HuH-7.5 (cell line): ENCODE results near the gene PDZD2.
"Not testable (repeated sequence)": the region's sequence is repeated elsewhere in the genome, so short reads cannot be mapped to it uniquely, and the experiment has no call there.

Experiments used
- DNase-seq: peaks from one replicate; pipeline ENCODE4 v3.0.0; 2011; ENCODE audit warnings: low spot score

PDZD2 gene

DNA sequence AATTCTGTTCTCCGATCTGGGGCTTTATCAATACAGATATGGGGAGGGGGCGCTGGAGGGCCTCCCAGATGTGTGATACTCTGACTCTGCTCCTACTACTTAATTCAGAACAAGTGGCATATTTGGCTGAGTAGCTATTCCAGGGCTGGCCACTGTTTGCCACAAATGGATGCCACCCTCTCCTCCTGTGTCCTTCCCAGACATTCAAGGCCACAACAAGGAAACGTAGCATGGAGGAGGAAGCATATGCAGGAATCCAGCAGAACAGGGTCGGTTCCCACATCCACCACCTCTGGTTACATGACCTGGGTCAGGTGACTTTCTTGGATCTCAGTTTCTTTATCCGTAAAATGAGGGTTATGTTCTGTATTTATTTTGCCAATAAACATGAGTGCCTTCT is 404.2 kb downstream of the PDZD2 start:
- no peak for DNase-seq

DNA sequence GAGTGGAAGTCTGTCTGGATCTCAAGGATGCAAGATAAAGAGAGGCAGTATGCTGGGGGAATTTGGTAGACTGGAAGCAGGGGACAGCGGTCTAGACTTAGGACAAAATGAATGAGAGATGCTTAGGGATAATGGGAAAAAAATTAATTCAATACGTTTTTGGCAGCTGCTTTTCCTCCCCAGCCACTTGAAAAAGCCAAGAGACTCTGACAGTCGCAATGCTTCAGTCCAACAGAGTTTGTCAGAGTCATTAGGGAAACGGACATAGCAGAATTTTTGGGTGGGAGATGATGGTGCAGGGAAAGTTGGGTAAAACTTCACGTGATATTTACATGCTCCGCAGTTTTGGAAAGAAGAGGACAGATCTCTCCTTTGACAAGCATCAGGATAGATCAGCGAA is 405.5 kb downstream of the PDZD2 start:
- DNase-seq, result no peak

DNA sequence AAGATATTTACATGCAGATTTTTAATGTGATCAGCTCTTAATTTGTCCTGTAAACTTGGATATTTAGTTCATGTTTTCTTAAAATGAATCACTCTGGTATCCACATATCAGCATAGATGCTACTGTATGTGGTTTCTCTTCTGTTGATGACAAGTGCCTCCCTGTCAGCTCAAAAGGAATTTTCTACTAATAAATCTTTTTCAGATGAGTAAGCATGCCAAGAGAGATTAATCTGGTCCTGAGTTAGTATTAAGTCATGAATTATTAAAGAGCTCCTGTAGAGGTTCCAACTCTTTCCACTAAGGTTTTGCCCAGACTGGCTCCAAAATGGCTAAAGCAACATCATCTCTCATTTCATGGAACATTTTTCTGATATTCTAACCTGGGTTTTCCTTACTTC is 406.0 kb downstream of the PDZD2 start:
- no peak for DNase-seq

DNA sequence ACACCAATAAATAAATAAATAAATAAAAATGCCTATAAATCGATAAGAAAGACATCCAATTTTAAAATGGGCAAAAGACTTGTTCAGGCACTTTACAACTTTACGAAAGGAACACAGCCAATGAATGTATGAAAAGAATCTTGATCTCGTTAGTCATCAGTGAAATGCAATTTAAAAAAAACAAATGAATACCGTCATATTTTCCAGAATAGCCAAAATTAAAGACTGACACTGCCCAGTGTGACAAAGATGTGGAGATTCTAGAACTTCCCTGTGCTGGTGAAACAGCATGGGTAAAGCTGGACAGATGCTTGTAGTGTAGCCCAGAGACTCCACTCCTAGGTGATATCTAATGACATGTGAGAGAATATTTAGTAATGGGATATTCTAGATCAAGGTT is 408.1 kb downstream of the PDZD2 start:
- DNase-seq, result no peak

DNA sequence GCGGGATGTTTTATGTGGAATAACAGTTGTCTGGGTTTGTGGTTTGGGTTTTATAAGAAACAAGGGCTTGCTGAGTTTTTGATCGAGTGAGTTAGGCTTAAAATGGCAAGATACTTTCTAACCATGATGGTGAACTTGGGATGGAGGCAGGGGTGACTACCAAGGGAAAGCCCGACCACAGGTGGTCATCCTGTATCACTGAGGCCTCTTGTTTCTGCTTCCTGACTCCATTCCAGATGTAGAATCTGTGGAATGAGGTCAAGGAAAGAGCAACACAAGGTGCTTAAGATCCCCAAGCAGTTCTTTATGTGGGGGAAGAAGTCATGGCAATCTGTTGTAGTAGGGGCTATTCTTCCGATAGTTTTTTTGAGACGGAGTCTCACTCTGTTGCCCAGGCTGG is 412.9 kb downstream of the PDZD2 start:
- DNase-seq, result no peak

DNA sequence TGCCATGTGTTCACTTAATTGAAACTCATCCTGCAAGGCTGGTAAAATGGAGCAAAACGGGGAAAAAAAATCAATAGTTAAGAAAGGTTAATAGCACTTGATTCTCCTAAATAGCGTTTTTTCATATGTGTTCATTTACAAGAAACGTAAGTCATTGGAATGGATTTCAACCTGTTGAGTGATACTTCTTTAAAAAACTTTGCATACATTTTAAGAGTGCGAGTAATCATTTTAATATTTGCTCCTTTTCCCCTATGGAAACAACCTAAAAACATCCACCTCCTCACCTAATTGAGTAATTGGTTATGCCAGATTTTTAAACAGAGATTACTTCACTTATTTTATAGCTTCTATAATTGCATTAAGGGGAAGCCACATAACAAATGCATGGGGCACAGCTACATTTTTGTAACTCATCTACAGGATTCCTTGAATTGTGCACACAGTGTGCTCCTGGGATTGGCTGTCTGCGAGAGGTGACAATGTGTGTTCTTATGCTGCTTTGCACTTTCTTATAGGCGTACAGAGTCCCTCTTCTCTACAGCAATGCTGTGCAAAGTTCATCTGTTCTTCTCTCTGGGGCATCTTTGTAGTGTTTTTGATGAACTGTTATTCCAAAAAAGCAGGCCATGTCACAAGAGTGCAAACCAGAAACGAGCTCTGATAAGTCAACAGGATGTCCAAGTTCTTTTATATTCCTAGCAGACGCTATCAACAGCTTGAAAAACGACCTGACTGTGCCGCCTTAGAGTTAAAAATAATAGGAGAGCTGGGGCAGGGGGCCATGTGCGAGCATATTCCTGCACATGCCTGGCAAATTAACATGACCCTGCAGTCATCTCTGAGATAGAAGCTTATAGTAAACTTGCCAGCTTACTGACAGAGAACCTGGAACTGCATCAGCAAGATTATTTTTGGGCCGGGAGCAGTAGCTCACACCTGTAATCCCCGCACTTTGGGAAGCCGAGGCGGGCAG is 417.2 kb downstream of the PDZD2 start:
- no peak for DNase-seq

DNA sequence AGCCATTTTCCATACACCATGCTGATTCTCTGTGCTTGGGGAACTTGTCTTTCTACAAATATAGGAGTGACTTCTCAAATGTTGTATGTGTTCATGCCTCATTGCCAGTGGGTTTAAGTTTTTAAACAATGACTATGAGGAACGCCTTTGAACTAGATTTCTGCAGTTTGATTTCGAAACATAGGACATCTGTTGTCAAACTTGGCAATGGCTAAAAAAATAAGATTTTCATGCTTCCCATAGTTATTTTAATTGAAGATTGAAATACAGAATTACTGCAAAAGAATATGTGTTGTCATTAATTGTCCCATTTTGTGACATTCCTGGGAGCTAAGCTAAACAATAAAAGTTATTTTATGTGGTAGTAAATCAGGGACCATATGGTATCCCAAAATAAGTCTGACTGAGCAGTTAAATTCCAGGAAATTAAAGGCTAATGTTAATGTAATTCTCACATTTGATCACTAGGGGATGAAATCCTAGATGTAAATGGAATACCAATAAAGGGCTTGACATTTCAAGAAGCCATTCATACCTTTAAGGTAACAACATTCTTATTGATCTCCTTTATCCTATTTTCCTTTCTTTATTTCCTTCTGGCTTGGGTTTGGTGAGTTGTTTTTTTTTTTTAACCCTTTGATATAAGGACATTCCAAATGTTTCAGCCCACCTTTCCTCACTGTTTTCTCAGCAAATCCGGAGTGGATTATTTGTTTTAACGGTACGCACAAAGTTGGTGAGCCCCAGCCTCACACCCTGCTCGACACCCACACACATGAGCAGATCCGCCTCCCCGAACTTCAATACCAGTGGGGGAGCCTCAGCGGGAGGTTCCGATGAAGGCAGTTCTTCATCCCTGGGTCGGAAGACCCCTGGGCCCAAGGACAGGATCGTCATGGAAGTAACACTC is 418.5 kb downstream of the PDZD2 start:
- no peak for DNase-seq

DNA sequence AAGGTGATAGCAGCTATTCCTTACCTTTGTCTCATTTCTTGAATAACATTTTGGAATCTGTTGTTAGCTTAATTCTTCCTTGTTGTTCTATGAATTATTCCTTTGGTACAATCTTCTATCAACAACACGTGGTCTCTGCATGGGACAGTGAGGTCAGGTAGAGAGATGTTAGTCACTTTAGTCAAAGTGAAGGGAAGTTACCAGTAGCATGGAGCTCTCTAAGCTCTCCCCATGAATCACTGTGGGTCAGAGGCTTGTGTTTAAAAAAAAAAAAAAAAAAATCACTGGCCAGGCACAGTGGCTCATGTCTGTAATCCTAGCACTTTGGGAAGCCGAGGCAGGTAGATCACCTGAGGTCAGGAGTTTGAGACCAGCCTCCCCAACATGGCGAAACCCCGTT is 419.2 kb downstream of the PDZD2 start:
- no peak for DNase-seq

DNA sequence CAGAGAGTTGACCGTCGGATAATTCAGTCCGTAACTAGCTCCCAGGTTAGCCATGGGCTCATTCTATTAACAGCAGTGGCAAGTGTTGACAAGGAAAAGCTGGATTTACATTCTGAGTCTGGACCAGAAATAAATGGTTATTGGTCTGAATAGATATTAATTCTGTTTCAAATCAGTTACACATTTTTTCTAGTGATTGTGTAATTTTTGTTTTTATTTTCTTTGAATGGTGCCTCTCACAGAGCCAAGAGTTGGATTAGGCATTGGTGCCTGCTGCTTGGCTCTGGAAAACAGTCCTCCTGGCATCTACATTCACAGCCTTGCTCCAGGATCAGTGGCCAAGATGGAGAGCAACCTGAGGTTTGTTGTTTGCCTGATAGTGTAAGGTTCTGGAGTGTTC is 420.1 kb downstream of the PDZD2 start:
- no peak for DNase-seq

DNA sequence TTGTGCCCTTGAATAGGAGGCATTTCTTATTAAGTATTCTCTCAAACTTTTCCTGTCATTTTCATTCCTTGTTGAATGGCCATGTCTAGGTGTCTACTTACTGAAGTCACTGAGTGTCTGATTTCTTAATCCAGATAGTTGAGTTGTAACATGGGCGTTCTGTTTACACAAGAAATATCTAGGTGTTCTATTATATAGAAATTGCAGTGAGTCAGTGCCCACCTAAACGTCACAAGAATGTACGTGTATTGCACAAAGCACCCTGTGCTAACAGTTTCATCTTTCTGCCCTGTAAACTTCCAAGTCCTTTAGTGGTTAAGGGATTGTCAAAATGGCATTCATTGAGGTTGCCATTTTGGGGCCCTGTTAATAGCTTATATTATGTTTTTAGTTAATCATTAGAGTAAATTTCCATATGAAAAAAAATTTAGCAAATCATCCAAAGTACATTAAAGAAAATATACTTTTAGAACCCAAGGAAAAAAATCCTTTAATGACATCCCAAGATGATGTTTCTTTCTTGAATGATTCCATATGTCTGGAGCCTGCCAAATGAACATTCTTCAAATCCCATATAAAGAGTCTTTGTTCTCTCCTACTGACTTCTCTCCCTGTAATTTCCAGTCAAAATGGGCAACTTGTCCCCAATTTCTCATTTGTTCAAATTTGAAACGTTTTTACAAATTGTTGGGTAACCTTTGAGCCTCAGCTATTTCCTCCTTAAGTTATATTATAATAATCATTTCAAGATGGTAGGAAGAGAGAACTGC is 421.0 kb downstream of the PDZD2 start:
- no peak for DNase-seq

DNA sequence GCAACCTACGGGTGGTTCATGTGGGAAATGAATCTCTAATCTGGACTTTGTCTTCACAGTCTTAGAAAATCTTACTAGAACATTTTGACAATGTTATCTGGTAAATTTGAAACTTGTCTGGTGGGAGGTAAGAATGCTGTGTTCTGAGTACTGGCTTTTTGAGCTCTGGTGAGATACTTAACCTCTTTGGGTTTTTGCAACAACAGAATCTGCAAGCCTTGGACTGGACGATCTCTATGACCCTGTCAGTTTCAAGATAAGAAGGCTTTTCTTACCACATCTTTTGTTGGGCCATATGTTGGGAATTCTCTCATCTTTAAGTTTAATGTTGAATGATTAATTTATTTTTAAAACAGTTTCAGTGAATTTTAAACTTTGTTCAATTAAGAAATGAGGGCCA is 422.3 kb downstream of the PDZD2 start:
- DNase-seq, result no peak

DNA sequence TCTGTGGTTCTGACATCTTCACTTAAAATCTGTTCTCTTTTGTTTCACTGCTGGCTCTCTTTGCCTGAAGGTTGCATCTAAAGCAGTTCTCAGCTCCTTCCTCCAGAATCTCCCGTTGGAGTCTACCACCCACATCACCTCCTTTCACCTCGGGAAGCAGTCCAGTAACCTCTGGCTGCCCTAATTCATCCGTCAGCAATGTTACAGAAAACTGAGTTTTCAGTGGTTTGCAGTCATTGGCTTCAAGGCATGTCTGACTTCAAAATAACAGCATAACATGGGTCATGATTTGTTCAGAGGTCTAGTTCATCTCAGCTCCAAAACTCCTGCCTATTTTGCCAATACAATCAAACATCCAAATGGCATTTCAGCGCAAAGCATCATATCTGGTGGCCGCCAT is 427.5 kb downstream of the PDZD2 start:
- no peak for DNase-seq

DNA sequence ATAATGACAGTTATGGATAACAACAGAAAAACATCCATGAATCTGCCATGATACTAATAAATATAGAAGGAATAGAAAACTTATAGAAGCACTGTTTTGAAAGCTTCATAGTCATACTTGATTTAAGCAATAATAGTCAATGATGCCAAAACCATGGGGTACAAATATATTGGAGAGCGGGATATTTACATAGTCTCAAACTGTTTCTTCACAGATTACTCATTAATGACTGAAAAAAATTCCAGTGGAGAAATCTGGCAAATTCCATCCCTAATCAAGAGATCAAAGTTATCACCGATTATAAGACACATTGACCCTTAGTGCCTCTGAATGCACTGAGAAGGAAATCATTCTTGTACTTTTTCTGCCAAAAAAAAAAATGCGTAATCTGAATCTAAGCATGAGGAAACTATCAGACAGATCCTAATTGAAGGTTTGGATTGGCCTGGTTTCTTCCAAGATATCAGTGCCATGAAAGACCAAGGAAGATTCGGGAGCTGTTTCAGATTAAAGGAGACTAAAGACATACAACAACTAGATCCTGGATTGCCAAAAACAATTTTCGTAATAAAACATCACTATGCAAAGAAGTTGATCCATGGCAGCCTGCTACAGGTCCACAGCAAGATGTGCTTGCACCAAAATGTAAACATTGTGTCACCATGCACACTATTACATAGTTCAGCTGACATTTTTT is 429.0 kb downstream of the PDZD2 start:
- no peak for DNase-seq

DNA sequence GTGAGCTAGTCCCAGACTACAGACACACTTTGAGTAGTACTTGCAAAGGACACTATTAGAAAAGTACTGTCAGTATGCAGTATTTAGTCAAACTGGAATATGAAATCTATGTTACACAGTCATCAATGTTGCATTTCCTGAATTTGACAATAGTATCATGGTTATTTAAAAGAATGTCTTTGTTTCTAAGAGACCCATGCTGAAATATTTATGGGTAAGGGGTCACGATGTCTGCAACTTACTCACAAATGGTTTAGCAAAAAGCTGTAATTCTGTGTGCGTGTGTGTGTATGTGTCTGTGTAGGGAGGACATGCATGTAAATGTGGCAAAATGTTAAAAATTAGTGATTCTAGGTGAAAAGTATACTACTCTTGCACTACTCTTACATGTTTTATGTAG is 429.6 kb downstream of the PDZD2 start:
- no peak for DNase-seq

DNA sequence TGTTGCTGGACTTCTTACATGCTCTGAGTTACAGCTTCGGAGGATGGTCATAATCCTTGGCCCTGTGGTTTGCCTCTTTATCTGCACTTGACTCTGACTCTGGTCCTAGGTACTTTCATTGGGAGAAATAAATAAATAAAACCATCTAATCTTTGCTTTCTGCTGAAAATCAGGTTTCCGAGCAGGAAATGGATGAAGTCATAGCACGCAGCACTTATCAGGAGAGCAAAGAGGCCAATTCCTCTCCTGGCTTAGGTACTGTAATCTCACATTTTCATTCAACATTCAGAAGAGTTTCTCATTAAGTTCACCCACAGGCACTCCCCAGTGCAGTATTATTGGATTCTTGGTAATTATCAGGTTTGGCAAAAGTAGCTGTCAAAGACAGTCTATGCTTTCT is 430.5 kb downstream of the PDZD2 start:
- no peak for DNase-seq

DNA sequence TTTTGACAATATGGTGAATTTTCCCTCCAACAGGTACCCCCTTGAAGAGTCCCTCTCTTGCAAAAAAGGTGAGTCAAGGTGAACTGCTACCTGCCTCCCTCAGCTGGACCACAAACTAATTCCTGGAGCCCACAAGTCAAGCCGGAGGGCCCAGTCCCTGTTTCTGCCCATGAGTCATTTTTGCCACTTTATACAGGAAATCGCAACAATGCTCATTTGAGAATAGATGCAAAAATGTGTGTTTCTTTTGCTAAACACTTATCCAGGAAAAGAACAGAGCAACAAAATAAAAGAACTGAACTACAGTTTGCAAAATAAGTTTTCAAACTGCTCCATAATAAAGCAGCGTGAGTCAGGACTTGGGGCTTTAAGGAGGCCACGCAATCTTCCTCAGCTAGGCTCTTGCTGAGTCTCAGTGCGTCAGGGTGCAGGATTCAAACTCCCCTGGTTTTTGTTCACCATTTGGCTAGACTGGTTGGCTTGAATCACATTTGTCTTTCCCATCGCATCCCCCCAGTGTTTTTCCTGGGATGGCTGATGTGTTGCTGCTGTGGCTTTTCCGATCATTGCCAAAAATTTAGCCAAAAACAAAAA is 432.5 kb downstream of the PDZD2 start:
- DNase-seq, result no peak

DNA sequence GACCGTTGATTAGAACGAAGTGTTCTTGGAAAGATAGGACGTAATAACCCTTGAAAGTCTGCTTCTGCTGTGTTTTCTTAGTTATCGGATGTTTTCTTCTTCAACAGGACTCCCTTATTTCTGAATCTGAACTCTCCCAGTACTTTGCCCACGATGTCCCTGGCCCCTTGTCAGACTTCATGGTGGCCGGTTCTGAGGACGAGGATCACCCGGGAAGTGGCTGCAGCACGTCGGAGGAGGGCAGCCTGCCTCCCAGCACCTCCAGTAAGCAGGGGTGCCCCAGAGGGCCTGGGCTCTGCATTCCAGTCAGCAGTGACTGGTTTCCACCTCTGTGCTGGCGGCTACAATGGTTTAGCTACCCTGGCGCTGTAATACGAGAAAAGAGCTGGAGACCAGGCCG is 433.1 kb downstream of the PDZD2 start:
- no peak for DNase-seq

DNA sequence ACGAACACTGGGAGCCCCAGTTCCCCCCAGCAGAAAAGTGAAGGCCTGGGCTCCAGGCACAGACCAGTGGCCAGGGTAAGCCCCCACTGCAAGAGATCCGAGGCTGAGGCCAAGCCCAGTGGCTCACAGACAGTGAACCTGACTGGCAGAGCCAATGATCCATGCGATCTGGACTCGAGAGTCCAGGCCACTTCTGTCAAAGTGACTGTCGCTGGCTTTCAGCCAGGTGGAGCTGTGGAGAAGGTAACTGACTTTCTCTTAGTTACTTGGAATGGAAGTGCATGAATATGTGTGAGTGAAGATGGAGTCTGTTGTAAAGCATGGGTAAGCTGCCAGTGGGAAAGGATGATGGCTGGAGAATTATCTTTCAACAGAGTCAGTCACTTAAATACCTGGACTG is 435.5 kb downstream of the PDZD2 start:
- DNase-seq, result no peak

DNA sequence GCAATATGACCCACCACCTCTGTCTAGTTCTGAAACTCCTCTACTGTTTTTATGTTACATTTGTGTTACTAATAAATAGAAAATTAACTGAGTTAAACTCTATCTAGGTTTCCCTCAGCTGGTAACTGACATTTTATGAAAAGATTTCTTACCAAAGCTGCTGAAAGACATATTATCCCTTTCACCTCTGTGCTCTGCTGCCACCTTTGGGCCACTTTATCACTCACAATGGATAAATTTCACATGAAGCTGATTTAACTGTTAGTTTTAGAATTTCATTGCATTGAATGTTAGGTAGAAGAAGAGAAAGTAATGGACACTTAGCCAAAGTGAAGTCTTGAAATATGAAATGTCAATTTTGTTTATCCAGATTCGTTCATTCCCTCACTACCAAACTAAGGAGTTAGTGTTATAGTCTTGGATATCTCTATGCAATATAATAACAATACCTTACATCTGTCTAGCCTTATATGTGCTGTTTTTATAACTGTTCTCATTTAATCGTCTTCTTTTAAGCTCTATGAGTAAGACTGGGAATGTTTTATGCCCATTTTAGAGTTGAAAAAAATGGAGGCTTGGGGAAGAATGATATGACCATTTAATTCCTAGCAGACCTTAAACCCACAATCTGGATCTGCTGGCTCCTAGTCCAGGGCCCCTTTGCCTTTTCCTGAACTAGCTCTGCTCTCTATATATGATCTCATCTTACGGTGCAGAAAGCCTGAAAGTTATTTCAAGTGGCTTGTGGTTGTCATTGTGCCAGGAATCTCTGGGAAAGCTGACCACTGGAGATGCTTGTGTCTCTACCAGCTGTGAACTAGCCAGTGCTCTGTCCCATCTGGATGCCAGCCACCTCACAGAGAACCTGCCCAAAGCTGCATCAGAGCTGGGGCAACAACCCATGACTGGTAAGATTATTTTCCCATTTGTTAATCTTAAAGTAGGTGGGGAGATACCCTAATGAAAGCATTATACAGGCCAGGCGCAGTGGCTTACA is 438.1 kb downstream of the PDZD2 start:
- DNase-seq, result peak; percentile 25

DNA sequence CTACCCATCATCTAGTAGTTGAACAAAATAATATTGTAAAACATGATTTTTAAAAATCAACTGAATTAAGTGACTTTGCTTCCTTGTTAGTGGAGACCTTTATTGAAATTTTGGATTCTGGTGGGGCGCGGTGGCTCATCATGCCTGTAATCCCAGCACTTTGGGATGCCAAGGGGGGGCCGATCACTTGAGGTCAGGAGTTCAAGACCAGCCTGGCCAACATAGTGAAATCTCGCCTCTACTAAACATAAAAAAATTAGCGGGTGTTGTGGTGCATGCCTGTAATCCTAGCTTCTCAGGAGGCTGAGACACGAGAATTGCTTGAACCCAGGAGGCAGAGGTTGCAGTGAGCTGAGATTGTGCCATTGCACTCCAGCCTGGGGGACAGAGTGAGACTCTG is 439.9 kb downstream of the PDZD2 start:
- not testable (repeated sequence) for DNase-seq
